Progenitor cell of endocrine pancreas (in vitro differentiated cells): ENCODE results near the gene LGR6. TPM values are rescaled to one million over a fixed set of nuclear protein-coding genes. Genes with fewer than 3 reads are reported as not detected.

Experiments used
- DNase-seq: peaks from one replicate; pipeline ENCODE4 v3.0.0; 2021; ENCODE audit warnings: low spot score; ENCODE audit not compliant: unreplicated experiment
- H3K27ac Mint-ChIP-seq: 2 replicates; pipeline ENCODE4 v1.8.0; 2021; ENCODE audit warnings: mild to moderate bottlenecking, moderate library complexity, mixed read lengths
- H3K27me3 Mint-ChIP-seq: 2 replicates; pipeline ENCODE4 v1.8.0; 2021; ENCODE audit warnings: mixed read lengths
- H3K36me3 Mint-ChIP-seq: 2 replicates; pipeline ENCODE4 v1.8.0; 2022; ENCODE audit warnings: mixed read lengths; ENCODE audit not compliant: insufficient read depth
- H3K4me1 Mint-ChIP-seq: 2 replicates; pipeline ENCODE4 v1.8.0; 2021; ENCODE audit warnings: low read depth, mixed read lengths
- H3K4me3 Mint-ChIP-seq: 2 replicates; pipeline ENCODE4 v1.8.0; 2021; ENCODE audit warnings: low read depth, mild to moderate bottlenecking, moderate library complexity, mixed read lengths
- H3K9me3 Mint-ChIP-seq: 2 replicates; pipeline ENCODE4 v1.8.0; 2021; ENCODE audit warnings: low read depth, mixed read lengths
- total RNA-seq: library from RNA; stranded (reverse); gene quantifications from 2 replicates; pipeline ENCODE4 v1.2.1, GENCODE V29; 2021
- TF ChIP-seq, protein P1 (sequence below): fragments of 200-600 bp; sonication (generic); IDR thresholded peaks from one replicate; pipeline ENCODE4 v1.5.0; 2021; ENCODE audit warnings: antibody characterized with exemption, mild to moderate bottlenecking; ENCODE audit not compliant: unreplicated experiment

The LGR6 gene
- total RNA-seq, 1 donor from 2014 or later, result 0.50 TPM

DNA sequence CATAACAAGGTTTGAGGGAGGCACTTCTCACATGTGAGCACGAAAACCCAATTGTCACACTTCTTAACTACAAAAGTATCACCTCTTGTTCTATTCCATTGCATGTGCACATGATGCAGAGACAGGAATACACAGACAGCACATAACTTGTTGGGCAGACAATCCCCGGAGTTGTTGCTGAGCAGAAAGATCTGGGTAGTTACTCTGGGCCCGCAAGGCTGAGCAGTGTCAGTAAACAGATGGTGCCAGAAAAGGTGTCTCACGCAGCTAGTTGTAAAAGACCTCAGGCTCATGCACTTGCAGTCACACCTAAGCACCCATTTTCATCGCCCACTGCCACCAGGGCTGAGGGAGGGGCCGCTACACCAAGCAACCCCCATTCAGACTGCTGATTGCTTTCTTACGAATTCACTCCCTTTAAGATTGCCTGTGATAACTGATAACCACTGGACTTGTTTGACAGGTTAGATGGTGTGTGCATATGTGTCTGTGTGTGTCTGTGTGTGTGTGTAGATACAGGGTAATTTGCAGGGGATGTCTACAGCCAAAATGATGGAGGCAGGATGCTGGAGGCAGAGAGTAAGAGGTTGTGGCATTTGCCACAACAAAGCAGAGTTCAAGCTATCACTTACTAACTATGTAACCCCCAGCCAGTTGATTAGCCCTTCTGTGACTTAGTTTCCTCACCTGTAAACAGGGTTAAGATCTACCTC lies 4.2 kb downstream of the LGR6 start:
- Mint-ChIP-seq H3K27ac (no peak overlapping the region), H3K4me1 (peaks cover 2% of the 10 kb centered on the region), H3K36me3 (no peaks in the 10 kb centered on the region), H3K4me3 (no peak overlapping the region), H3K27me3 (peaks cover 72% of the 10 kb centered on the region), H3K9me3 (no peaks in the 10 kb centered on the region)
- TF ChIP-seq, protein P1, sequence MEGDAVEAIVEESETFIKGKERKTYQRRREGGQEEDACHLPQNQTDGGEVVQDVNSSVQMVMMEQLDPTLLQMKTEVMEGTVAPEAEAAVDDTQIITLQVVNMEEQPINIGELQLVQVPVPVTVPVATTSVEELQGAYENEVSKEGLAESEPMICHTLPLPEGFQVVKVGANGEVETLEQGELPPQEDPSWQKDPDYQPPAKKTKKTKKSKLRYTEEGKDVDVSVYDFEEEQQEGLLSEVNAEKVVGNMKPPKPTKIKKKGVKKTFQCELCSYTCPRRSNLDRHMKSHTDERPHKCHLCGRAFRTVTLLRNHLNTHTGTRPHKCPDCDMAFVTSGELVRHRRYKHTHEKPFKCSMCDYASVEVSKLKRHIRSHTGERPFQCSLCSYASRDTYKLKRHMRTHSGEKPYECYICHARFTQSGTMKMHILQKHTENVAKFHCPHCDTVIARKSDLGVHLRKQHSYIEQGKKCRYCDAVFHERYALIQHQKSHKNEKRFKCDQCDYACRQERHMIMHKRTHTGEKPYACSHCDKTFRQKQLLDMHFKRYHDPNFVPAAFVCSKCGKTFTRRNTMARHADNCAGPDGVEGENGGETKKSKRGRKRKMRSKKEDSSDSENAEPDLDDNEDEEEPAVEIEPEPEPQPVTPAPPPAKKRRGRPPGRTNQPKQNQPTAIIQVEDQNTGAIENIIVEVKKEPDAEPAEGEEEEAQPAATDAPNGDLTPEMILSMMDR, result no peak
- DNase-seq, result no peak

DNA sequence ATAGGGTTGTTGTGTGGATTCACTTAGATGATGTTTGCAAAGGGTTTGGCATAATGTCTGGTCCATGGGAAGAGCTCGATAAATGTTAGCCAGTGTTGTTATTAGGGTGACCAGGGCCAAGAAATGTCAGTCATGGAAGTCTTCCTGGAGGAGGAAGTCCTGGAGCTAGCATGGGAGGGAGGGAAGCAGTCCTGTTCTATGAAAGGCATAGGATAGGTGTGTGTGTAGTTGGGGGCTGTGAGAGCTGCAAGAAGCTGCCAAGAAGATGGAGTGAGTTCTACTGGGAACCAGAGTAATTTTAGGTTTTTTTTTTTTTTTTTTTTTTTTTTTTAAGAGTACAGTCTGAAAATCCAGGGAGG lies 4.7 kb downstream of the LGR6 start:
- no peak for DNase-seq
- no peak overlapping the region for H3K27ac Mint-ChIP-seq
- H3K36me3 Mint-ChIP-seq, result no peaks in the 10 kb centered on the region
- H3K4me1 Mint-ChIP-seq, result peaks cover 2% of the 10 kb centered on the region
- no peak overlapping the region for H3K4me3 Mint-ChIP-seq
- TF ChIP-seq, protein P1, result no peak
- peaks cover 71% of the 10 kb centered on the region for H3K27me3 Mint-ChIP-seq
- H3K9me3 Mint-ChIP-seq, result no peaks in the 10 kb centered on the region

DNA sequence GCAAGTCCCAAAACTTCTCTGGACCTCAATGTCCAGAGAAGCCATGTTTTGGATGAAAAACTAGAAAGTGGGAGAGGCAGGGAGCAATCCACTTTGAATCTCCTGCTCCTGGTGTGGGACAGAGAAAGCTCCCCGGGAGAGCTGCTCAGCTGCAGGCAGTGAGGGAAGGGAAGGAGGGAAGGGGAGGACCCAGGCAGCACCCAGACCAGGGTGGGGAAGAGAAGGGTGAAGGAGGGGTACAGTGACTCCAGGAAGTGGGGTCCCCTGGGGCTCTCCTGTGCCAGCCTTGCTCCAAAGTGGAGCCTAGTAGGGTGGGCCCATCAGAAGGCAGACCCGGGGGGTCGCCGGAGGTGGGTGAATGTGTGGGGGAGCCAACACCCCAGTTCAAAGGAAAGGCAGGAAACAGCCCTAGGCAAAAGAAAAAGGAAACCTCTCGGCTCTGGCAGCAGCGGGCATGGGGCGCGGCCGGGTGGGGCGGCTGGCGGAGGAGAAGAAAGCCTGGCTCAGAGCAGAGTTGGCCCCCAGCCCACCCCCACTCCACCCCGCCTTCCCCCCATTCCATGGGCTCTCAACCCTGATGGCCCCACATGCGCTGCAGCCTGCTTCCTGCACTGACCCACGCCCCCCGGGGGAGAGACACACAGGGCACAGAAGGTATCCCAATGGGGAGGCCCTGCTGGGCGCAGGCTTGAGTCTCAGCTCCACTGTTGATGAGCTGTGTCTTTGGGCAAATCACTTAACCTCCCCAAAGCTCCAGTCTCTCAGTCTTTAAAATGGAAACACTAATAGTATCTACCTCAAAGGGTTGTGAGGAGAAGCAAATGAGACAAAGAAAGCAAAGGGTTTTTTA lies 5.7 kb downstream of the LGR6 start:
- peaks cover 64% of the 10 kb centered on the region for H3K27me3 Mint-ChIP-seq
- no peak overlapping the region for H3K4me3 Mint-ChIP-seq
- no peaks in the 10 kb centered on the region for H3K4me1 Mint-ChIP-seq
- no peak overlapping the region for H3K27ac Mint-ChIP-seq
- H3K9me3 Mint-ChIP-seq, result no peaks in the 10 kb centered on the region
- TF ChIP-seq, protein P1, result no peak
- no peak for DNase-seq
- H3K36me3 Mint-ChIP-seq, result no peaks in the 10 kb centered on the region

DNA sequence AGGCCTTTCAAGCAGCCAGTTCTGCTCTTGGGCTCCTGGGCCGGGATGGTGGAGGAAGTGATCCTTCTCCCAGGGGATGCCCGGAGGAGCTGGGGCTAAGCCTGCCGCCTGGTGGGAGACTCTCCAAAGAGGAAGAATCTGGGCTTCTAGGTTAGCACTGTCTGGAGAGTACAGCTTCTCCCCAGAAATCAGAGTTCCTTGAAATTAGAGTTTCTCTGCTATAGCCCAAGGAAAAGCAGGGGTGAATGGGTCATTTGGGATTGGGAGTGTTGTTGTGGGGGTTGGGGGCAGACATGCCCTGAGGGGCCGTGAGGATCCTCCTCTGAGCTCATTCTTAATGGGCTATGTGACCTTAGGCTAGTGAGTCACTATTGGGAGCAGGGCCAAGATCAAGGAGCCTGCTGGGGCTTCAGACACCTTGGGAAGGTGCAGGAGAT lies 6.5 kb downstream of the LGR6 start:
- H3K27ac Mint-ChIP-seq, result no peak overlapping the region
- H3K9me3 Mint-ChIP-seq, result no peaks in the 10 kb centered on the region
- peaks cover 56% of the 10 kb centered on the region for H3K27me3 Mint-ChIP-seq
- no peak for DNase-seq
- TF ChIP-seq, protein P1, result no peak
- H3K36me3 Mint-ChIP-seq, result no peaks in the 10 kb centered on the region
- no peaks in the 10 kb centered on the region for H3K4me1 Mint-ChIP-seq
- no peak overlapping the region for H3K4me3 Mint-ChIP-seq

DNA sequence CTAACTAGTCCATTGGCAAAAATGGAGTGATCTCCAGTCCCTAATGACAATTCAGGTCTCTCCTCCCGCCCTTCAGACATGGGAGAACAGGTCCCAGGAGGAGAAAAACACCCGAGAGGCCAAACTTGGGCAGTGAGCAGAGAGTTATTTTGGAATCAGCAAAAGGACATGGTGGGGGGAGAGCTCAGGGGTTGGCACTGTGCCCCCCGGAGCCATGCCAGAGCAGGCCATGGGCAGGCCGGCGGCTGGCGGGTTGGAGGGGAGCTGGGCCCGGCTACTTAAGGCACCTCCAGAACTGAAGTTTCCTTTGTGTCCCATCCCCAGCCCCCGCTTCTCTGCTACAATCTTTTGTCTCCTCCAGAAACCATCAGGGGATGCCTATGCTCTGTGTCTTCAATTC lies 7.1 kb downstream of the LGR6 start:
- Mint-ChIP-seq H3K27ac (no peak overlapping the region), H3K9me3 (no peaks in the 10 kb centered on the region), H3K36me3 (no peaks in the 10 kb centered on the region), H3K4me3 (no peak overlapping the region), H3K4me1 (no peaks in the 10 kb centered on the region), H3K27me3 (peaks cover 50% of the 10 kb centered on the region)
- no peak for DNase-seq
- TF ChIP-seq, protein P1, result no peak
